HG02973 (cell line): ENCODE results near the gene ZNF440.

Experiments
- ATAC-seq: cut with Tn5 transposase; IDR thresholded peaks from one replicate; pipeline ENCODE4 v1.9.1; 2021; ENCODE audit warnings: moderate library complexity; ENCODE audit not compliant: unreplicated experiment

Gene ZNF440

GRCh38 chr19:11882606-11883005, 68.5 kb downstream of the ZNF440 start:
- ATAC-seq = no peak
